ENCODE measurements around the gene SORL1. TPM values are rescaled to one million over a fixed set of nuclear protein-coding genes. Genes with fewer than 3 reads are reported as not detected.

SORL1 gene
- total and polyA plus RNA-seq, 7 donors, result 3.2 to 19.8 (median 12.2) TPM

DNA sequence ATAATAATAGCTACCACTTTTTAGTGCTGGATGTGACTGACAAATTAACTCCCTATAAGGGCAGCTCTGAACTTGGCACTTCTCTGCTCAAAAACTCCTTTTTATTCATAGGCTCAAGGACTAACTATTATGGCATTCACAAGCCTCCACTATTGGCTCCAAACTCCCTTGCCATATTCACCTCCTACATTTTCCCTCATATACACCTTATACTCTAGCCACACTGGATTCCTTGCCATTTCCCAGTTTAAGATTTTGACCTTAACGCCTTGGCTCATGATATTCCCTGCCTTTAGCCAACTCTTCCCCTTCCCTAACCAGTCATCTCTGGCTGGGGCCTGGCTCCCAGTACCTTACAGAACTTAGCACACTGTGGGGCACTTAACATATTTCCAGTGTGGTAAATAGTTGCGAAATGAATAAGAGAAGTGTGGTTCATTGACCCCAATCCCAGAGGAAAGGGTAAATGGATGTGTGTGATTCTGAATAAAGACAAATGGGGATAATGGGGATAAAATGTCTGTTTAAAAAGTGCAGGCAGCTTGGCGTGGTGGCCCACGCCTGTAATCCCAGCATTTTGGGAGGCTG lies 40.0 kb upstream of the SORL1 start:
- Histone ChIP-seq H3K9me3 (no peaks in the 10 kb centered on the region), H3K27me3 (no peaks in the 10 kb centered on the region), H3K27ac (no peak overlapping the region), H3K36me3 (no peaks in the 10 kb centered on the region), H3K4me1 (peaks cover 0 to 20% (median 12%) of the 10 kb centered on the region in 4 donors), H3K4me3 (no peak overlapping the region)
- DNase-seq, result no peak
- TF ChIP-seq POLR2AphosphoS5 (IDR thresholded peaks at IDR 0.05), result no peak
- TF ChIP-seq POLR2A (IDR thresholded peaks at IDR 0.05), result no peak
- no peak for TF ChIP-seq EP300 (IDR thresholded peaks at IDR 0.05)
- TF ChIP-seq, protein P1, sequence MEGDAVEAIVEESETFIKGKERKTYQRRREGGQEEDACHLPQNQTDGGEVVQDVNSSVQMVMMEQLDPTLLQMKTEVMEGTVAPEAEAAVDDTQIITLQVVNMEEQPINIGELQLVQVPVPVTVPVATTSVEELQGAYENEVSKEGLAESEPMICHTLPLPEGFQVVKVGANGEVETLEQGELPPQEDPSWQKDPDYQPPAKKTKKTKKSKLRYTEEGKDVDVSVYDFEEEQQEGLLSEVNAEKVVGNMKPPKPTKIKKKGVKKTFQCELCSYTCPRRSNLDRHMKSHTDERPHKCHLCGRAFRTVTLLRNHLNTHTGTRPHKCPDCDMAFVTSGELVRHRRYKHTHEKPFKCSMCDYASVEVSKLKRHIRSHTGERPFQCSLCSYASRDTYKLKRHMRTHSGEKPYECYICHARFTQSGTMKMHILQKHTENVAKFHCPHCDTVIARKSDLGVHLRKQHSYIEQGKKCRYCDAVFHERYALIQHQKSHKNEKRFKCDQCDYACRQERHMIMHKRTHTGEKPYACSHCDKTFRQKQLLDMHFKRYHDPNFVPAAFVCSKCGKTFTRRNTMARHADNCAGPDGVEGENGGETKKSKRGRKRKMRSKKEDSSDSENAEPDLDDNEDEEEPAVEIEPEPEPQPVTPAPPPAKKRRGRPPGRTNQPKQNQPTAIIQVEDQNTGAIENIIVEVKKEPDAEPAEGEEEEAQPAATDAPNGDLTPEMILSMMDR (IDR thresholded peaks at IDR 0.05), result no peak
- 94 to 95% methylated on average over 4 of the region's 4 CpGs for WGBS, 2 donors
- intact Hi-C loops (cut with DNase I), result no loop called here

DNA sequence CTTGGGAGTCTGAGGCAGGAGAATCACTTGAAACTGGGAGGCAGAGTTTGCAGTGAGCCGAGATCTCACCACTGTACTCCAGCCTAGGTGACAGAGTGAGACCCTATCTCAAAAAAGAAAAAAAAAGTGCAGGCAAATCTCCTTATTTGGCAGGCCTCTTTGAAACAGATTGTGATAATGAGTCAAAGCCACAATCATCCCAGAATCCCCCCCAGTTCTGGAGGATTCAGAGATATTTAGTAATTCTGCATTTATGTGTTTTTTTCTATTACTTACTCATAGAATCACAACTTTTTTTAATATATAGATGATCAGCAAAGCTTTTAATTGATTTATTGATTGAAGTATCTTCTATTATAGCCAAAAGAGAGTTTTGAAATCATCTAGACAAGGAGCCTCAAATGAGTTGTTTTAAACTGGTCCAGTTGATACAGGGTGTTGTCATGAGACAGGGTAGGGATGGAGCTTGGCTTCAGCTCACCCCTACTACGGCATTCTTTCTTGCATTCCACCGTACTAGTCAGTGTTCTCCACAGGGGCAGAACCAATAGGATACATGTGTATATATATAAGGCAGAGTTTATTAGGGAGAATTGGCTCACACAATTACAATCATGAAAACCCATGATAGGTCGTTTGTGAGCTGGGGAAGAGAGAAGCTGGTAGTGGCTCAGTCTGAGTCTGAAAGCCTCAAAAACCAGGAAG lies 39.3 kb upstream of the SORL1 start:
- intact Hi-C loops (cut with DNase I), result no loop called here
- H3K9me3 ChIP-seq, result no peaks in the 10 kb centered on the region

DNA sequence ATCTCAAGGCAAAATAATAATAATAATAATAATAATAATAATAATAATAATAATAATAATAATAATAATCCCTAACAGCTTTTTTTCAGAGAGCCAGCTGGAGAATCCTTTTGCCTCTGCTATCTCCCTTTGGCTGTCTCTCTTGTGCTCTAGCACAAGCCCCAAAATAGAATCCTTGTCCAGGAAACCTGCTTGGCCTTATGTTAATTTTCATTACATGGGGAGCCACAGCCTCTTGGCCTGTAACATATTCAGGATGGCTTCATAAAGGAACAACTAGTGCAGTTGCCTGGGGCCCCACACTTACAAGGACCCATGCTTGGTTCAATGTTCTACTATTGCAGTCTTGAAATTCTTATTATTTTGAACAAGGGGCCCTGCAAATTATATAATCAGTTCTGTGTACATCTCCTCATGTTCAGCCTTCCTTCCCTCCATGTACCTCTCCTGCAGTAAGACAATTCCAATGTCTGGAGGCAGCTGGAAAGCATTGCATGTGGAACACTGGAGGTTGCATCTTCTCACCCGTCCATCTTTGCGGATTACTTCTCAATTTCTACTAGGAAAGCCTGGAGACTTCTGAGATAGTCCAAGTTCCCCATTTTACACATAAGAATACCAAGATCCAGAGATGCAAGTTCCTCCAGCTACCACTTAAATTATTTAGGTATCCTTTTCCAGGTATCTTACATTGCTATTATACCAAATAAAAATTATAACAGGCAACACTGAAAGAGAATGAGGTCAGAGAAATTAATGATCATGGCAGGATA lies 37.8 kb upstream of the SORL1 start:
- TF ChIP-seq POLR2A (IDR thresholded peaks at IDR 0.05), result no peak
- no peak for TF ChIP-seq EP300 (IDR thresholded peaks at IDR 0.05)
- TF ChIP-seq, protein P1 (IDR thresholded peaks at IDR 0.05), result no peak
- TF ChIP-seq POLR2AphosphoS5 (IDR thresholded peaks at IDR 0.05), result no peak
- intact Hi-C loops (cut with DNase I), result no loop called here
- H3K4me3 ChIP-seq, result no peak overlapping the region
- no peaks in the 10 kb centered on the region for H3K9me3 ChIP-seq
- no peaks in the 10 kb centered on the region for H3K27me3 ChIP-seq
- no peak for DNase-seq
- H3K4me1 ChIP-seq, result peaks cover 0 to 28% (median 18%) of the 10 kb centered on the region in 4 donors
- H3K27ac ChIP-seq, result no peak overlapping the region
- no peaks in the 10 kb centered on the region for H3K36me3 ChIP-seq
- WGBS, 2 donors, result 89 to 93% methylated on average over 2 of the region's 2 CpGs

More for the DNA sequence above, 39.3 kb upstream of the SORL1 start:
- no peaks in the 10 kb centered on the region for H3K27me3 ChIP-seq
- TF ChIP-seq EP300 (IDR thresholded peaks at IDR 0.05) (no peak), POLR2A (IDR thresholded peaks at IDR 0.05) (no peak), POLR2AphosphoS5 (IDR thresholded peaks at IDR 0.05) (no peak)
- TF ChIP-seq, protein P1 (IDR thresholded peaks at IDR 0.05), result no peak
- H3K4me1 ChIP-seq, result peaks cover 0 to 28% (median 18%) of the 10 kb centered on the region in 4 donors
- H3K27ac ChIP-seq, result no peak overlapping the region
- no peak overlapping the region for H3K4me3 ChIP-seq
- no peak for DNase-seq
- H3K36me3 ChIP-seq, result no peaks in the 10 kb centered on the region
- WGBS, 2 donors, result 72 to 76% methylated on average over 4 of the region's 4 CpGs

DNA sequence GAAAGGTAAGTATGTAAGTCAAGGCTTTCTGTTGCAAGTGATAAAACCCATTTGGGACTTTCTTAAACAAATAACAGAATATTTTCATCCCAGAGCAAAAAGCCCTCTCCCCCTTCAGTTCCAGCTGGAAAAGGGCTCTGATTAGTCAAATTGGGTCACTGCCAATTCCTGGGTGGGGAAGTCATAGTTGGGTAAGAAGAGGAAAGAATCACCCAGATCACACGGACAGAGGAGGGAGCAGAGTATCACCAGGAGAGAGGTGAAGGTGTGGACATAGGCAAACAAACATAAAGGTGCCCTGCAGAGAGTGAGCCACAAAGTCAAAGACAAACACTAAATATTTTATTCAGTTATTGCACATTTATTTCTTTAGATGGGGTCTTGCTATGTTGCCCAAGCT lies 36.3 kb upstream of the SORL1 start:
- WGBS, 2 donors, result 4 to 56% methylated on average over 1 of the region's 1 CpG
- Histone ChIP-seq H3K4me1 (peaks cover 0 to 28% (median 18%) of the 10 kb centered on the region in 4 donors), H3K27ac (peak overlapping the region in 1 of 4 donors; percentile 76)

More for the DNA sequence above, 36.3 kb upstream of the SORL1 start:
- Histone ChIP-seq H3K27me3 (no peaks in the 10 kb centered on the region), H3K36me3 (no peaks in the 10 kb centered on the region), H3K4me3 (no peak overlapping the region), H3K9me3 (no peaks in the 10 kb centered on the region)
- intact Hi-C loops (cut with DNase I), result loop anchor here (5.0 kb wide), 1 partner anchor 36 kb away; the partner anchor contains the start of genes SORL1 and SORL1-AS1
- no peak for DNase-seq
- TF ChIP-seq EP300 (IDR thresholded peaks at IDR 0.05), result no peak
- TF ChIP-seq POLR2AphosphoS5 (IDR thresholded peaks at IDR 0.05), result no peak
- TF ChIP-seq, protein P1 (IDR thresholded peaks at IDR 0.05), result no peak
